Muscle layer of colon (tissue), 2 donors: ENCODE measurements around the gene LARGE2.
A peak's percentile ranks its signal among the peaks of the same experiment; 100 is the strongest.
"Not testable (repeated sequence)": the region's sequence is repeated elsewhere in the genome, so short reads cannot be mapped to it uniquely, and the experiment has no call there.

Experiments used
- H3K27ac ChIP-seq: one replicate; pipeline ENCODE4 v1.7.0; 2013; ENCODE audit warnings: low read depth, mild to moderate bottlenecking, low read length, moderate library complexity
- H3K27me3 ChIP-seq, 2 donors: one replicate each; pipeline ENCODE4 v1.7.0; 2013; ENCODE audit warnings: low read length in 2 of 2, mild to moderate bottlenecking in 2 of 2; ENCODE audit not compliant: insufficient read depth in 2 of 2, control insufficient read depth in 1 of 2
- H3K36me3 ChIP-seq: one replicate; pipeline ENCODE4 v1.7.0; 2013; ENCODE audit warnings: mild to moderate bottlenecking, low read length; ENCODE audit not compliant: insufficient read depth
- H3K4me1 ChIP-seq: one replicate; pipeline ENCODE4 v1.7.0; 2013; ENCODE audit warnings: mild to moderate bottlenecking, low read length; ENCODE audit not compliant: insufficient read depth
- H3K4me3 ChIP-seq, 2 donors: one replicate each; pipeline ENCODE4 v1.7.0; 2013; ENCODE audit warnings: low read length in 2 of 2, low read depth in 1 of 2, mild to moderate bottlenecking in 1 of 2, moderate library complexity in 1 of 2
- H3K9ac ChIP-seq: one replicate; pipeline ENCODE4 v1.7.0; 2013; ENCODE audit warnings: low read length
- H3K9me3 ChIP-seq: one replicate; pipeline ENCODE4 v1.7.0; 2013; ENCODE audit warnings: mild to moderate bottlenecking, low read length
- donor health status: abdominal sarcoma.
- donor health status: Adenocarcinoma of cecum.

The LARGE2 gene

DNA sequence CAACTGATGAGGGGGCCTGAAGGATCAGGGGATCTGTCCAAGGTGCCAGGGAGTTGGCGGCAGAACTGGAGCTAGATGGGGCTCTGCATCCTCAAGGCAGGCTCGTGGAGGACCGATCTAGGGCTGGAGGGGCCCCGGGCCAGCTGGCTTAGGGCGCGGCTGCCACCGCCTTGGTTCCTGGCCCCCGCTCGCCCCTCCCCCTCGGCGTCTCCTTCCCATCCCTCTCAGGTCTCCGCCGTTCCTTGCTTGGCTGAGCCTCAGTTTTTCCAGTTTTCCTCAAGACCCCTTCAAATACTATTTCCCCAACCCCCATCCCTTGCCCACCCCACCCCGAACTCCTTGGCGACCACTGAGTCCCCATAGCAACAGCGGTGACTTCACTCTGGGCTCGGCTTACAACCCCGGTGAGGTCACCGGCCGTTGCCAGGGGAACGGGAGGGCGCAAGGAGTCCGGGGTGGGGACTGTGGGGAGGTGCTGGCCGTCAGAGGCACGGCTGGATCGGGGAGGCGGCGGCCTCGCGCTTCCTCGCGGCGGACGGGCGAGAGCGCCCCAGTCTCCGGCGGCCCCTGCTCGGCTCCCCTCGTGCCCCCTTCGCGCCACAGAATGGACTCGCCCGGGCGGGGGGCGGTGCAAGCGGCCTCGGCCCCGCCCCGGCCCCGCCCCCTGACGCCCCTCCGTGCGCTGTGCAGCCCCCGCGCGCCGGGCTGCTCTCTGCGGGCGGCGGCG lies 22.8 kb upstream of the LARGE2 start:
- no peaks in the 10 kb centered on the region for H3K36me3 ChIP-seq
- no peak overlapping the region for H3K27ac ChIP-seq
- peaks cover 3 to 15% of the 10 kb centered on the region in 2 donors for H3K27me3 ChIP-seq
- H3K4me3 ChIP-seq: peak overlapping the region; percentile 47
- no peak overlapping the region for H3K9ac ChIP-seq
- H3K9me3 ChIP-seq: no peaks in the 10 kb centered on the region
- H3K4me1 ChIP-seq: peaks cover 19% of the 10 kb centered on the region

DNA sequence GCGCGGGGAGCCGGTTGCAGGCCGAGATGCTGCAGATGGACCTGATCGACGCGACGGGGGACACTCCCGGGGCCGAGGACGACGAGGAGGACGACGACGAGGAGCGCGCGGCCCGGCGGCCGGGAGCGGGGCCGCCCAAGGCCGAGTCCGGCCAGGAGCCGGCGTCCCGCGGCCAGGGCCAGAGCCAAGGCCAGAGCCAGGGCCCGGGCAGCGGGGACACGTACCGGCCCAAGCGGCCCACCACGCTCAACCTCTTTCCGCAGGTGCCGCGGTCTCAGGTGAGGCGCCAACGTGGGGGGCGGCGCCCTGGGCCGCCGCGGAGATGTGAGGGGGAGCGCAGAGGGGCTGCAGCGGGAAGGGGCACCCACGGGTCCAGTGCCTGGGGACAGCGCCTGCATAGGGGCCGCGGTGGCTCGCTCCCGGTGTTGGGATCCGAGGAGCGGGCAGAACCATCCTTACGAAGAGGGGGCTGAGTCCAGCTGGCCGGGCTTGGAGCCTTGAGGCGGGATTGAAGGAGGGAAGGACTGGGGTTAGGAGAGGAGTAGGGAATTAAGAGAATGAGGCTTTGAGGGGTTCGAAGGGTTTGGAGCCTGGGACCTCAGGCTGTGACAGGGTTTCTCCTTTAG lies 22.2 kb upstream of the LARGE2 start:
- peaks cover 19% of the 10 kb centered on the region for H3K4me1 ChIP-seq
- peak overlapping the region; percentile 47 to 63 for H3K4me3 ChIP-seq
- H3K36me3 ChIP-seq, H3K9me3 ChIP-seq, H3K9ac ChIP-seq: not testable (repeated sequence)
- H3K27ac ChIP-seq: peak overlapping the region; percentile 29
- H3K27me3 ChIP-seq: peaks cover 0 to 11% of the 10 kb centered on the region in 2 donors

DNA sequence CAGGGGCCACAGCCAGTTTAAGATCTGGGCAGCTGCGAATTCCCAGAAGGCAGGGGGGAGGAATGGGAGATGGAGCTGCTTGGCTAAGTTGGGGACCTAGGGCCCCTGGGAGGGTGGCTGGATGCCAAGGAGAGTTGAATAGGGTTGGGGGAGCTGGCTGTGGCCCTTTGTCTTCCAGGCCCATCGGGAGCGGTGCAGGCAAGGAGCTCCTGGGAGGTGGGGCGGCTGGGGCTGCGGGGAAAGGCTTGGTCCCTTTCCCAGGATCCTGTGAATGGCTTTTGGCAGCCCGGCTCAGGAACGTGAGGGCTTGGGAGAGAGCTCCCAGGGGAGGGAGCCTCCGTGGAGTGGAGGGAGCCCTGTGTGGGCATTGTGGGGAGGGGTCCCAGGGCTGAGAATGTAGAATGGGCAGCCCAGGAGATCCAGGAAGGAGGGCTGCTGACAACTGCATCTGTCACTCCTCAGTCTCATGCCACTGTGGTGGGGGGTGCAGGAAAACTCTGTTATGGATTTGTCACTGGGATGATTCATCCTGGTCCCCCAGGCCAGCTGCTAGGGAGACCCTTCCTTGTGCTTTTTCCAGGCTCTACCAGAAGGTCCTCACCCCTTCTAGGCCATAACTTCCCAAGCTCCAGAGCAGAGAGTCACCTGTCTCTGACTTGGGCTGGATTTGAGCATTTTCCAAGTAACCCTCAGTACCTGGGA lies 21.4 kb upstream of the LARGE2 start:
- Histone ChIP-seq H3K9me3 (no peaks in the 10 kb centered on the region), H3K4me1 (peaks cover 19% of the 10 kb centered on the region), H3K27me3 (peaks cover 0 to 7% of the 10 kb centered on the region in 2 donors), H3K9ac (no peak overlapping the region), H3K4me3 (peak overlapping the region in 1 of 2 donors; percentile 63), H3K27ac (peak overlapping the region; percentile 29), H3K36me3 (no peaks in the 10 kb centered on the region)

DNA sequence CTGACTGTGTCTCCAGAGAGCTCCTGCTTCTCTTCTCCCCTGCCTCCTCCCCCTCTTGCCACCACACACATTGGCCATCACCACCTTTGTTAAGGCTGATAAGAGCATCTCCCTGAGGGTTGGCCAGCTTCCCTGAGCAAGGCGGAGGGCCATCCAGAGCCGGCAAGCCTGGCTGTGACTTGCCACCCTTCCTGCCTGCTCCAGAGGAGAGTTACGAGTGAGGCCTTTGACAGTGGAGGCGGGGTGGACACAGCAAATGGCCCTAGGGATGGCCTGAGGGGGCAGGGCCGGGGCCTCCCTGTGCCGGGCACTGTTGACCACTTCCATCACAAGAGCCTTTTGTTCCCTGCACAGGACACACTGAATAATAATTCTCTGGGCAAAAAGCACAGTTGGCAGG lies 20.8 kb upstream of the LARGE2 start:
- Histone ChIP-seq H3K4me3 (no peak overlapping the region), H3K9ac (no peak overlapping the region), H3K36me3 (no peaks in the 10 kb centered on the region), H3K9me3 (no peaks in the 10 kb centered on the region), H3K27ac (no peak overlapping the region), H3K27me3 (peaks cover 0 to 1% of the 10 kb centered on the region in 2 donors), H3K4me1 (peaks cover 19% of the 10 kb centered on the region)

DNA sequence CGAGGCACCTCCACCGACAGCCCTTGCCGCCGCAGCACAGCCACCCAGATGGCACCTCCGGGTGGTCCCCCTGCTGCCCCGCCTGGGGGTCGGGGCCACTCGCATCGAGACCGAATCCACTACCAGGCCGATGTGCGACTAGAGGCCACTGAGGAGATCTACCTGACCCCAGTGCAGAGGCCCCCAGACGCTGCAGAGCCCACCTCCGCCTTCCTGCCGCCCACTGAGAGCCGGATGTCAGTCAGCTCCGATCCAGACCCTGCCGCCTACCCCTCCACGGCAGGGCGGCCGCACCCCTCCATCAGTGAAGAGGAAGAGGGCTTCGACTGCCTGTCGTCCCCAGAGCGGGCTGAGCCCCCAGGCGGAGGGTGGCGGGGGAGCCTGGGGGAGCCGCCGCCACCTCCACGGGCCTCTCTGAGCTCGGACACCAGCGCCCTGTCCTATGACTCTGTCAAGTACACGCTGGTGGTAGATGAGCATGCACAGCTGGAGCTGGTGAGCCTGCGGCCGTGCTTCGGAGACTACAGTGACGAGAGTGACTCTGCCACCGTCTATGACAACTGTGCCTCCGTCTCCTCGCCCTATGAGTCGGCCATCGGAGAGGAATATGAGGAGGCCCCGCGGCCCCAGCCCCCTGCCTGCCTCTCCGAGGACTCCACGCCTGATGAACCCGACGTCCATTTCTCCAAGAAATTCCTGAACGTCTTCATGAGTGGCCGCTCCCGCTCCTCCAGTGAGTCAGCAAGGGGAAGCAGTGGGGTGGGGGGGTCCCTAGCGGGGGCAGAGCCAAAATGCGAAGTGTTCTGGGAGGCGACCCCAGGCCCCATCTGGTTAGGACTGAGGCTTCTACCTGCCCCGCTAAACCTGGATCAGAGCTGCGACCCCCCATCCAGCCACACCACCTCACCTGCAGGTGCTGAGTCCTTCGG lies 19.7 kb upstream of the LARGE2 start:
- Histone ChIP-seq H3K9ac (no peak overlapping the region), H3K4me1 (peaks cover 19% of the 10 kb centered on the region), H3K36me3 (no peaks in the 10 kb centered on the region), H3K27ac (no peak overlapping the region), H3K4me3 (no peak overlapping the region), H3K27me3 (no peaks in the 10 kb centered on the region), H3K9me3 (no peaks in the 10 kb centered on the region)

DNA sequence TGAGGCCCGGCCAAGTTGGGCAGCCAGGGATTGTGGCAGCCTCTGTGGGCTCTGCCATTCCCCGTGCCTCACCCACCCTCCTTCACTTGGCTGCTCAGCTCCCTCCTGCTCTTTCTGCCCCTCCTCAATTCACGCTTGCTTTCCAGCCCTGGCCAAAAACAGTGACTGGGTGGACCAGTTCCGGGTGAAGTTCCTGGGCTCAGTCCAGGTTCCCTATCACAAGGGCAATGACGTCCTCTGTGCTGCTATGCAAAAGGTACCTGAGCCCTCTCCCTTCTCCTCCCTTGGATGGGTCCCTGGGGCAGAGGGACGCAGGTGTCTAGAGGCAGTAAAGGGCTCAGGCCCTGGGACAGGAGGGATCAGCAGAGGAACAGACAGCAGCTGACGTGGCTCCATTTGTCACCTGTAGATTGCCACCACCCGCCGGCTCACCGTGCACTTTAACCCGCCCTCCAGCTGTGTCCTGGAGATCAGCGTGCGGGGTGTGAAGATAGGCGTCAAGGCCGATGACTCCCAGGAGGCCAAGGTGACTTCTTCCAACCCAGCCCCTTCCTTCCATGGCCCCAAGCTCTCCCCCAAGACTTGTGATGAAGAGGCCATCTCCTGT lies 18.0 kb upstream of the LARGE2 start:
- no peaks in the 10 kb centered on the region for H3K27me3 ChIP-seq
- H3K9me3 ChIP-seq: no peaks in the 10 kb centered on the region
- H3K36me3 ChIP-seq: no peaks in the 10 kb centered on the region
- no peak overlapping the region for H3K9ac ChIP-seq
- H3K4me1 ChIP-seq: peaks cover 13% of the 10 kb centered on the region
- H3K4me3 ChIP-seq: no peak overlapping the region
- no peak overlapping the region for H3K27ac ChIP-seq

DNA sequence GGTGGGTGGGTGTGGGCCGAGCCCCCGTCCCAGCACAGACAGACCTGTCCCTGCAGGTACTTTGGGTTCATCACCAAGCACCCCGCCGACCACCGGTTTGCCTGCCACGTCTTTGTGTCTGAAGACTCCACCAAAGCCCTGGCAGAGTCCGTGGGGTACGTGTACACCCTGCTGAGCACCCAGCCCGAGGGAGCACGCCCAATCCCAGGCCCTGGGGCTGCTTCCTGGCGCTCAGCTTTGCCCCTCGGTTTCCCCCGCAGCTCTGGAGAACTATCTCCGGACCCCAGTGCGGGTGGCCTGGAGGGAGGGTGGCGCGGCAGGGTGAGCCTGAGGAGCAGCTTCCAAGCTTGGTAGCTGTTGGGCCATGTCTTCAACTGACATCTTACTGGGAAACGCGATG lies 17.4 kb upstream of the LARGE2 start:
- Histone ChIP-seq H3K4me1 (peaks cover 13% of the 10 kb centered on the region), H3K27ac (no peak overlapping the region), H3K4me3 (no peak overlapping the region), H3K27me3 (no peaks in the 10 kb centered on the region), H3K9me3 (no peaks in the 10 kb centered on the region), H3K36me3 (no peaks in the 10 kb centered on the region), H3K9ac (no peak overlapping the region)

DNA sequence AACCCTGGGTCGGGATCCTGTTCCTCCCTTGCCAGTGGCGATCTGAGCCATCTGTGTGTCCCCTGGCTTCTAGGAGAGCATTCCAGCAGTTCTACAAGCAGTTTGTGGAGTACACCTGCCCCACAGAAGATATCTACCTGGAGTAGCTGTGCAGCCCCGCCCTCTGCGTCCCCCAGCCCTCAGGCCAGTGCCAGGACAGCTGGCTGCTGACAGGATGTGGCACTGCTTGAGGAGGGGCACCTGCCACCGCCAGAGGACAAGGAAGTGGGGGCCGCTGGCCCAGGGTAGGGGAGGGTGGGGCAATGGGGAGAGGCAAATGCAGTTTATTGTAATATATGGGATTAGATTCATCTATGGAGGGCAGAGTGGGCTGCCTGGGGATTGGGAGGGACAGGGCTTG lies 16.9 kb upstream of the LARGE2 start:
- H3K4me3 ChIP-seq, H3K9ac ChIP-seq, H3K27ac ChIP-seq, H3K9me3 ChIP-seq, H3K36me3 ChIP-seq, H3K27me3 ChIP-seq: not testable (repeated sequence)
- H3K4me1 ChIP-seq: peaks cover 10% of the 10 kb centered on the region

DNA sequence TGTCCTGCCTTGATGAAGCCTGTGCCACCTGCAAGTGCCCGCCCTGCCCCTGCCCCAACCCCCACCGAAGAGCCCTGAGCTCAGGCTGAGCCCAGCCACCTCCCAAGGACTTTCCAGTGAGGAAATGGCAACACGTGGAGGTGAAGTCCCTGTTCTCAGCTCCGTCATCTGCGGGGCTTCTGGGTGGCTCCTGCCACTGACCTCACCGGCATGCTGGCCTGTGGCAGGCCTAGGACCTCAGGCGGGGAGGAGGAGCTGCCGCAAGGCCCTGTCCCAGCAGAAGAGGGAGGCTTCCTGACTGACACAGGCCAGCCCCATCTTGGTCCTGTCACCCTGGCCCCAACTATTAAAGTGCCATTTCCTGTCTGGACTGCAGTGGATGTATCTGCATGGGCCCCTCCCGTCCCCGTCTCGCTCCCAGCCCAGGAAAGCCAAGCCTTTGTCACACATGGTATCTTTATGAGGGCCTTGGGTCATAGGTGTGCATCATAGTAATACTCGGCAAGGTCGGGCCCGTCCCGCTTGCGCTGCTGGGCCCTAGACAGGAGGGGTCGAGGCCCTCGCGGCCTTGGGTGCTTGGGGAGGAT lies 16.3 kb upstream of the LARGE2 start:
- no peaks in the 10 kb centered on the region for H3K27me3 ChIP-seq
- H3K4me3 ChIP-seq: no peak overlapping the region
- H3K9me3 ChIP-seq: no peaks in the 10 kb centered on the region
- no peak overlapping the region for H3K27ac ChIP-seq
- no peak overlapping the region for H3K9ac ChIP-seq
- peaks cover 3% of the 10 kb centered on the region for H3K36me3 ChIP-seq
- peaks cover 4% of the 10 kb centered on the region for H3K4me1 ChIP-seq

DNA sequence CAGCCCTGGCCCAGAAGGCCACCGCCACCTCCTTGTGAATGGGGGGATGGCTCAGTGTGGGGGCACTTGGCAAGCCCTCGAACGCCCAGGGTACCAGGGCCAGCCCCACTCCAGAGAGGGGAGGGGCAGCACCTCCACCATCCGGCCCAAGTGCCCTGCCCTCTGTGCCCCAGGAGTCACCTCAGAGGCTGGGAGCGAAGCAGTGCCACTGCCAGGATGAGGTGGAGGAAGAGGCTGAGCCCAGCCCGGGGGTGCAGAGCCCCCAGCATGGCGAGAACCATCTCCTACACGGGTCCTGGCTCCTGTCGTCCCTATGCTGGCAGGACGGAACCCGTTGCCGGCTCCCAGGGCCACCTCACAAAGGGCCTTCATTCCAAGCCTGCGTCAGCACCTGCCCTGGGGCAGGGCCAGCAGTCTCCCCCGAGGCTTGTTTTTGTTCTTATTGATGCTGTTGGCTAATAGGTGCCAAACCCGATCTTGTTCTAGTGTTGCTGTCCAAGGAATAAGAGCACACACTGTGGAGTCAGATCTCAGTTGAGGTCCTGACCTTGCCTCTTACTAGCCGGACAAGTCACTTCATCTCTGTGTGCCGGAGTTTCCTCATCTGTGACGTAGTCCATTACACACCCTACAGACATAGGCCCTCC lies 15.4 kb upstream of the LARGE2 start, which contains the start of gene FREY1:
Gene FREY1, minus strand, starts transcription at position 307 of the 647 bp plus-strand sequence. Its CDS starts 26 bp downstream, at position 281.
- H3K4me1 ChIP-seq: no peaks in the 10 kb centered on the region
- no peaks in the 10 kb centered on the region for H3K27me3 ChIP-seq
- H3K36me3 ChIP-seq: peaks cover 3% of the 10 kb centered on the region
- H3K9ac ChIP-seq: no peak within 1 kb of the TSS
- H3K4me3 ChIP-seq: no peak within 1 kb of the TSS
- H3K9me3 ChIP-seq: no peaks in the 10 kb centered on the region
- H3K27ac ChIP-seq: no peak within 1 kb of the TSS
